CD4-positive, CD25-positive, alpha-beta regulatory T cell (primary cell): ENCODE measurements around the gene ANXA2. TPM values are rescaled to one million over a fixed set of nuclear protein-coding genes. Genes with fewer than 3 reads are reported as not detected.
"Not testable (repeated sequence)": the region's sequence is repeated elsewhere in the genome, so short reads cannot be mapped to it uniquely, and the experiment has no call there.

Source experiments
- ATAC-seq, 2 donors: fragments of 150-1000 bp; cut with Tn5 transposase; one replicate each; pipeline ENCODE4 v1.10.0; 2021; ENCODE audit warnings: low read depth in 2 of 2, moderate number of reproducible peaks in 2 of 2, moderate library complexity in 1 of 2
- DNase-seq, 3 donors: peaks; one replicate each; pipeline versions ENCODE4 v3.0.0 to v3.0.0-alpha.2; 2012 to 2022; ENCODE audit warnings: mixed read lengths in 1 of 3
- H3K27ac ChIP-seq: one replicate; pipeline ENCODE4 v1.7.0; 2013; ENCODE audit warnings: mild to moderate bottlenecking, low read length; ENCODE audit not compliant: insufficient read depth, poor library complexity, severe bottlenecking
- H3K27me3 ChIP-seq: one replicate; pipeline ENCODE4 v1.7.0; 2013; ENCODE audit warnings: low read length; ENCODE audit not compliant: control insufficient read depth, insufficient read depth
- H3K36me3 ChIP-seq: one replicate; pipeline ENCODE4 v1.7.0; 2013; ENCODE audit warnings: mild to moderate bottlenecking, low read length, moderate library complexity; ENCODE audit not compliant: control insufficient read depth, insufficient read depth
- H3K4me1 ChIP-seq: 2 replicates; pipeline ENCODE4 v1.7.0; 2013; ENCODE audit warnings: mild to moderate bottlenecking, low read length; ENCODE audit not compliant: insufficient read depth, control insufficient read depth, poor library complexity, severe bottlenecking
- H3K4me3 ChIP-seq: one replicate; pipeline ENCODE4 v1.7.0; 2013; ENCODE audit warnings: low read depth, mild to moderate bottlenecking, low read length, moderate library complexity
- H3K9me3 ChIP-seq, 2 experiments: 1 replicate in 1 of 2; 2 replicates in 1 of 2; pipeline ENCODE4 v1.7.0; 2013; ENCODE audit warnings: low read length in 2 of 2, mild to moderate bottlenecking in 1 of 2, moderate library complexity in 1 of 2; ENCODE audit not compliant: control insufficient read depth in 2 of 2
- H3K27ac Mint-ChIP-seq, 3 donors: one replicate each; pipeline ENCODE4 v1.8.0; 2020 to 2022; ENCODE audit warnings: mild to moderate bottlenecking in 3 of 3, mixed read lengths in 3 of 3, moderate library complexity in 2 of 3
- H3K27me3 Mint-ChIP-seq: one replicate; pipeline ENCODE4 v1.8.0; 2022; ENCODE audit warnings: mild to moderate bottlenecking, mixed read lengths
- H3K36me3 Mint-ChIP-seq: one replicate; pipeline ENCODE4 v1.8.0; 2020; ENCODE audit warnings: mixed read lengths
- H3K4me1 Mint-ChIP-seq, 4 donors: one replicate each; pipeline ENCODE4 v1.8.0; 2020 to 2022; ENCODE audit warnings: mixed read lengths in 4 of 4, mild to moderate bottlenecking in 1 of 4
- H3K4me3 Mint-ChIP-seq, 4 donors: one replicate each; pipeline ENCODE4 v1.8.0; 2020 to 2022; ENCODE audit warnings: mild to moderate bottlenecking in 4 of 4, mixed read lengths in 4 of 4, moderate library complexity in 3 of 4
- H3K9me3 Mint-ChIP-seq, 7 donors: one replicate each; pipeline ENCODE4 v1.8.0; 2020 to 2022; ENCODE audit warnings: mixed read lengths in 7 of 7, mild to moderate bottlenecking in 3 of 7, moderate library complexity in 2 of 7
- polyA plus RNA-seq, 4 donors: library from polyadenylated mRNA; unstranded; fragments of 300-500 nt; fragmentation: Illumina TruSeq; gene quantifications; one replicate each; pipeline ENCODE4 v1.2.3, GENCODE V29; 2021
- total RNA-seq: library from RNA; stranded (reverse); gene quantifications from one replicate; pipeline ENCODE4 v1.2.3, GENCODE V29; 2022

ANXA2 gene
- total and polyA plus RNA-seq, 5 donors from 2014 or later = 261 to 1,236 (median 706) TPM

- Histone ChIP-seq H3K27me3 (peaks cover 2% of the 10 kb centered on the region), H3K27ac (no peak overlapping the region), H3K36me3 (no peaks in the 10 kb centered on the region), H3K9me3 (no peaks in the 10 kb centered on the region), H3K4me1 (no peaks in the 10 kb centered on the region), H3K4me3 (no peak overlapping the region)
- no peaks in the 10 kb centered on the region for H3K9me3 Mint-ChIP-seq
- no peaks in the 10 kb centered on the region for H3K36me3 Mint-ChIP-seq
- H3K27ac Mint-ChIP-seq = no peak overlapping the region
- H3K27me3 Mint-ChIP-seq = peaks cover 24% of the 10 kb centered on the region
- no peak overlapping the region for H3K4me3 Mint-ChIP-seq
- DNase-seq (no peak), ATAC-seq (no peak)
- peaks cover 0 to 2% (median 0%) of the 10 kb centered on the region in 4 donors for H3K4me1 Mint-ChIP-seq
These were observed 59.0 kb downstream of the ANXA2 start for GRCh38 chr15:60338810-60339209.

- H3K27me3 ChIP-seq = peaks cover 2% of the 10 kb centered on the region
- DNase-seq (no peak), ATAC-seq (no peak)
- peaks cover 26% of the 10 kb centered on the region for H3K27me3 Mint-ChIP-seq
- H3K36me3 Mint-ChIP-seq = no peaks in the 10 kb centered on the region
- no peaks in the 10 kb centered on the region for H3K9me3 Mint-ChIP-seq
- H3K27ac Mint-ChIP-seq = no peak overlapping the region
- no peak overlapping the region for H3K4me3 Mint-ChIP-seq
- H3K4me1 ChIP-seq = no peaks in the 10 kb centered on the region
- no peaks in the 10 kb centered on the region for H3K9me3 ChIP-seq
- H3K36me3 ChIP-seq = no peaks in the 10 kb centered on the region
- no peak overlapping the region for H3K27ac ChIP-seq
- H3K4me3 ChIP-seq = no peak overlapping the region
- no peaks in the 10 kb centered on the region for H3K4me1 Mint-ChIP-seq
These were observed 60.7 kb downstream of the ANXA2 start for GRCh38 chr15:60337076-60337475.

GRCh38 chr15:60335296-60335695 is 62.5 kb downstream of the ANXA2 start:
- not testable (repeated sequence) for H3K27ac Mint-ChIP-seq, H3K27me3 ChIP-seq, H3K27ac ChIP-seq, H3K4me1 ChIP-seq, H3K4me1 Mint-ChIP-seq, ATAC-seq, DNase-seq, H3K4me3 Mint-ChIP-seq, H3K9me3 Mint-ChIP-seq, H3K4me3 ChIP-seq, H3K36me3 Mint-ChIP-seq, H3K36me3 ChIP-seq, H3K9me3 ChIP-seq
- peaks cover 33% of the 10 kb centered on the region for H3K27me3 Mint-ChIP-seq

GRCh38 chr15:60328852-60329443 is 68.8 kb downstream of the ANXA2 start:
- peaks cover 67% of the 10 kb centered on the region for H3K27me3 Mint-ChIP-seq
- no peaks in the 10 kb centered on the region for H3K36me3 Mint-ChIP-seq
- Histone ChIP-seq H3K9me3 (no peaks in the 10 kb centered on the region), H3K4me3 (no peak overlapping the region), H3K36me3 (no peaks in the 10 kb centered on the region), H3K27me3 (peaks cover 16% of the 10 kb centered on the region), H3K4me1 (no peaks in the 10 kb centered on the region), H3K27ac (no peak overlapping the region)
- no peak overlapping the region for H3K4me3 Mint-ChIP-seq
- ATAC-seq = no peak
- peaks cover 0 to 3% (median 0%) of the 10 kb centered on the region in 7 donors for H3K9me3 Mint-ChIP-seq
- DNase-seq = peak in 2 of 3 donors; percentile 4 to 49
- no peak overlapping the region for H3K27ac Mint-ChIP-seq
- peaks cover 0 to 2% (median 0%) of the 10 kb centered on the region in 4 donors for H3K4me1 Mint-ChIP-seq

GRCh38 chr15:60326824-60327654 is 70.7 kb downstream of the ANXA2 start:
- ATAC-seq (no peak), DNase-seq (peak in 2 of 3 donors; percentile 53 to 64)
- Mint-ChIP-seq H3K9me3 (peaks cover 0 to 3% (median 0%) of the 10 kb centered on the region in 7 donors), H3K27me3 (peaks cover 80% of the 10 kb centered on the region), H3K36me3 (no peaks in the 10 kb centered on the region), H3K4me1 (peaks cover 0 to 2% (median 0%) of the 10 kb centered on the region in 4 donors), H3K27ac (no peak overlapping the region), H3K4me3 (no peak overlapping the region)
- Histone ChIP-seq H3K4me1 (no peaks in the 10 kb centered on the region), H3K9me3 (no peaks in the 10 kb centered on the region), H3K27ac (no peak overlapping the region), H3K36me3 (no peaks in the 10 kb centered on the region), H3K27me3 (peaks cover 19% of the 10 kb centered on the region), H3K4me3 (no peak overlapping the region)

- no peak for ATAC-seq
- Mint-ChIP-seq H3K36me3 (no peaks in the 10 kb centered on the region), H3K4me3 (no peak overlapping the region), H3K27me3 (peaks cover 75% of the 10 kb centered on the region), H3K27ac (no peak overlapping the region), H3K4me1 (peaks cover 0 to 2% (median 0%) of the 10 kb centered on the region in 4 donors), H3K9me3 (peaks cover 0 to 3% (median 0%) of the 10 kb centered on the region in 7 donors)
- no peak overlapping the region for H3K4me3 ChIP-seq
- no peaks in the 10 kb centered on the region for H3K36me3 ChIP-seq
- no peaks in the 10 kb centered on the region for H3K4me1 ChIP-seq
- H3K27ac ChIP-seq = no peak overlapping the region
- H3K9me3 ChIP-seq = no peaks in the 10 kb centered on the region
- peaks cover 23% of the 10 kb centered on the region for H3K27me3 ChIP-seq
- DNase-seq = no peak
These were observed 71.4 kb downstream of the ANXA2 start for GRCh38 chr15:60326343-60326742.

GRCh38 chr15:60325905-60326304 is 71.9 kb downstream of the ANXA2 start:
- no peaks in the 10 kb centered on the region for H3K36me3 ChIP-seq
- Mint-ChIP-seq H3K9me3 (peaks cover 0 to 2% (median 0%) of the 10 kb centered on the region in 7 donors), H3K27me3 (peaks cover 75% of the 10 kb centered on the region), H3K36me3 (no peaks in the 10 kb centered on the region), H3K4me3 (no peak overlapping the region), H3K4me1 (peaks cover 0 to 2% (median 0%) of the 10 kb centered on the region in 4 donors), H3K27ac (no peak overlapping the region)
- H3K4me3 ChIP-seq = no peak overlapping the region
- H3K4me1 ChIP-seq = no peaks in the 10 kb centered on the region
- H3K27me3 ChIP-seq = peaks cover 23% of the 10 kb centered on the region
- H3K9me3 ChIP-seq = no peaks in the 10 kb centered on the region
- DNase-seq (no peak), ATAC-seq (no peak)
- no peak overlapping the region for H3K27ac ChIP-seq
